Upper lobe of right lung (tissue), 1 donor: Measurements from ENCODE around the gene ENKUR. TPM values are rescaled to one million over a fixed set of nuclear protein-coding genes. Genes with fewer than 3 reads are reported as not detected.
"Not testable (repeated sequence)": the region's sequence is repeated elsewhere in the genome, so short reads cannot be mapped to it uniquely, and the experiment has no call there.

Source experiments
- ATAC-seq: fragments of 200-7000 bp; cut with Tn5 transposase; one replicate; pipeline ENCODE4 v1.9.1; 2020; ENCODE audit warnings: mild to moderate bottlenecking, moderate library complexity
- DNase-seq: peaks from one replicate; pipeline ENCODE4 v3.0.0-alpha.2; 2020
- H3K27ac ChIP-seq: fragments of 200-600 bp; one replicate; pipeline ENCODE4 v1.8.0; 2022
- H3K27me3 ChIP-seq: fragments of 200-600 bp; one replicate; pipeline ENCODE4 v1.8.0; 2022; ENCODE audit warnings: mild to moderate bottlenecking
- H3K36me3 ChIP-seq: fragments of 200-600 bp; one replicate; pipeline ENCODE4 v1.8.0; 2022
- H3K4me1 ChIP-seq: fragments of 200-600 bp; one replicate; pipeline ENCODE4 v1.8.0; 2022
- H3K4me3 ChIP-seq: fragments of 200-600 bp; one replicate; pipeline ENCODE4 v1.8.0; 2022; ENCODE audit warnings: mild to moderate bottlenecking
- H3K9me3 ChIP-seq: fragments of 200-600 bp; one replicate; pipeline ENCODE4 v1.8.0; 2022
- intact Hi-C: fragments of 100-400 bp; cut with DNase I; formaldehyde crosslinking; loops from one replicate; pipeline ENCODE4 v1.11.0; 2022
- total RNA-seq: library from RNA; stranded (reverse); fragmentation: NEBNext Ultra II Directional; extraction: Animal tissue kit (Norgen Biotek cat#: 25700); gene quantifications from one replicate; pipeline ENCODE4 v1.2.1, GENCODE V29; 2021
- TF ChIP-seq, protein P1 (sequence below): fragments of 200-600 bp; IDR thresholded peaks from one replicate; pipeline ENCODE4 v1.8.0; 2022; ENCODE audit warnings: antibody characterized with exemption
- donor health status: DM: no; HTN: yes; CAD: no; lungs with severe emphysema.

The ENKUR gene
- total RNA-seq, 1 donor from 2014 or later: 0.49 TPM

DNA sequence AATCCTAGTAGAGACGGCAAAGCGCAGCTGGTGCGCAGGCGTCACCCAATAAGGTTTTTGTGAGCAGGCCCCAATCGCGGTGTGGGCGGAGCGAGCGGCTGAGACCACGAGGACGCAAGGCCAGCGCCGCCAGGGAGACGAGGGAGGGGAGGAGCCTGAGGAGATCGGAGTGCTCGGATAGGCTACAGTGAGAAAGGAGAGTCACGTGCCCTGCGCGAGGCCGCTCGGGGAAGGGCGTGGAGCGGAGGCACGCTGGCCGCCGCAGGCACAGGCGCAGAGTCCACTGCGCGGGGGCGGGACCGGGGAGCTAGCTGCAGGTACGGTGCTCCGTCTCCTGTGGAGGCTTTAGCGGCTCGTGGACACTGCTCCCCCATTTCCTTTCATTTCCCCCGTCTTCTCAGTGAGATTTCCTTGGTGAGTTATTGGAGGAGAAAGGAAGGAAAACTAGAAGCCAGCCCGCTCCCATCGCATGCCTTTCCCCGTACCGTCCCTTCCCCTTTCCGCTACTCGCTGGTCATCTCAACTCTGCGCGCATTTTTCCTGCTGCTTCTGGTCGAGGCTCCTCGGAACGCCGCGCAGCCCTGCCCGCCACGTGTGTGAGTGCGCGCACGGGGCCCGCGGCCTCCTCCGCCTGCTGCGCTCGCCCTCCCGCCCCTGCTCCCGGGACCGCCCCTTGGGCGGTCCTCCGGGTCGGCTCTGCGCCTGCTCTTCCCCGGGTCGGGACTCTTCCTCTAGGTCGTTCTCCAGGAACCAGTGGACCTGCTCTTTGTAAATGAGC, 607 bp upstream of the ENKUR start, which contains the start of gene THNSL1:
Gene THNSL1, plus strand, starts transcription at position 237 of the 778 bp plus-strand sequence. CDS start 6,612 bp downstream, outside the sequence.
- intact Hi-C loops: no loop called here
- peaks cover 6% of the 10 kb centered on the region for H3K4me1 ChIP-seq
- H3K27ac ChIP-seq: peak within 1 kb of the TSS; percentile 91
- peak; percentile 99 for ATAC-seq
- TF ChIP-seq, protein P1, sequence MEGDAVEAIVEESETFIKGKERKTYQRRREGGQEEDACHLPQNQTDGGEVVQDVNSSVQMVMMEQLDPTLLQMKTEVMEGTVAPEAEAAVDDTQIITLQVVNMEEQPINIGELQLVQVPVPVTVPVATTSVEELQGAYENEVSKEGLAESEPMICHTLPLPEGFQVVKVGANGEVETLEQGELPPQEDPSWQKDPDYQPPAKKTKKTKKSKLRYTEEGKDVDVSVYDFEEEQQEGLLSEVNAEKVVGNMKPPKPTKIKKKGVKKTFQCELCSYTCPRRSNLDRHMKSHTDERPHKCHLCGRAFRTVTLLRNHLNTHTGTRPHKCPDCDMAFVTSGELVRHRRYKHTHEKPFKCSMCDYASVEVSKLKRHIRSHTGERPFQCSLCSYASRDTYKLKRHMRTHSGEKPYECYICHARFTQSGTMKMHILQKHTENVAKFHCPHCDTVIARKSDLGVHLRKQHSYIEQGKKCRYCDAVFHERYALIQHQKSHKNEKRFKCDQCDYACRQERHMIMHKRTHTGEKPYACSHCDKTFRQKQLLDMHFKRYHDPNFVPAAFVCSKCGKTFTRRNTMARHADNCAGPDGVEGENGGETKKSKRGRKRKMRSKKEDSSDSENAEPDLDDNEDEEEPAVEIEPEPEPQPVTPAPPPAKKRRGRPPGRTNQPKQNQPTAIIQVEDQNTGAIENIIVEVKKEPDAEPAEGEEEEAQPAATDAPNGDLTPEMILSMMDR: no peak
- H3K4me3 ChIP-seq: peak within 1 kb of the TSS; percentile 72
- H3K36me3 ChIP-seq: no peaks in the 10 kb centered on the region
- peak; percentile 100 for DNase-seq
- H3K27me3 ChIP-seq: no peaks in the 10 kb centered on the region
- H3K9me3 ChIP-seq: no peaks in the 10 kb centered on the region

DNA sequence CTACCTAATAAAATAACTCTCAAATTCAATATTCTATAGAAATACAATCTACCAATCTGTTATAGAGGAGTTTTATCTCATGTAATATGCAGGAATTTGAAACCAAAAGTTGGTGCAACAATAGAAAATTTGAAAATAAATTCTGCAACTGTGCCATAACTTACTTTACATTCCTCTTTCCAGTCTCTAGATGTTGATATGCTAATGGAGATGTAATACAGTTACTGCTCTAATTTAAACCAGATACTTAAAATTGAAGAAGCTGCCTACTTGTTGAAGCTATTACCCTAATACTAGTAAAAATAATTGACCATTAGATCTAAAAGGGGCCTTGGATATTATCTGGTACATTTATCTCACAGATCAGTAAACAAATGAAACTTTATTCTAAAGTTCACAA, 1.4 kb downstream of the ENKUR start:
- intact Hi-C loops: no loop called here
- ATAC-seq (no peak), DNase-seq (no peak)
- Histone ChIP-seq H3K4me1 (peaks cover 6% of the 10 kb centered on the region), H3K4me3 (no peak overlapping the region), H3K9me3 (no peaks in the 10 kb centered on the region), H3K27me3 (no peaks in the 10 kb centered on the region), H3K36me3 (no peaks in the 10 kb centered on the region), H3K27ac (no peak overlapping the region)
- TF ChIP-seq, protein P1: no peak

DNA sequence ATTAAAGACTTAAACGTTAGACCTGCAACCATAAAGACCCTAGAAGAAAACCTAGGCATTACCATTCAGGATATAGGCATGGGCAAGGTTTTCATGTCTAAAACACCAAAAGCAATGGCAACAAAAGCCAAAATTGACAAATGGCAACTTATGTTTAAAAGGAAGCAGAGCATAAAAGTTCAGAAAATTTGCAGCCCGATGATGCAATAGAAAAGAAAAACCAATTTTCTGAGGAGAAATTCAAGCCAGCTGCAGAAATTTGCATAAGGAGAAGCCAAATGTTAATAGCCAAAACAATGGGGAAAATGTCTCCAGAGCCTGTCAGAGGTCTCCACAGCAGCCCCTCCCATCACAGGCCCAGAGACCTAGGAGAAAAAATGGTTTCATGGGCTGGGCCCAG, 4.4 kb downstream of the ENKUR start:
- H3K4me1 ChIP-seq, H3K27ac ChIP-seq, H3K27me3 ChIP-seq, DNase-seq, H3K4me3 ChIP-seq, ATAC-seq, intact Hi-C loops, H3K36me3 ChIP-seq, H3K9me3 ChIP-seq: not testable (repeated sequence)

DNA sequence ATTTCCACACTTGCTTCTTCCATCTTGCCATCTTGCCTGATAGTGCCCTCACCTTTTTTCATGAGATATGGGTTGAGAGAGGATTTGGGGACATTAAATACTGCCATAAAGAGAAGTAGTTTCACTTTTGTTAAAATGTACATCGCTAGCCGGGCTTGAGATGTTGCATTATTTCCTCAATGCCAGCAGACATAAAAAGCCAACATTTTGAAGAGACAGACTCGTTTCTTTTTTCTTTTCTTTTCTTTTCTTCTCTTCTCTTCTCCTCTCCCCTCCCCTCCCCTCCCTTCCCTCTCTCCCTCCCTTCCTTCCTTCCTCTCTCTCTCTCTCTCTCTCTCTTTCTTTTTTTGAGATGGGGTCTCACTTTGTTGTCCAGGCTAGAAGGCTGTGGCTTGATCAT, 17.9 kb downstream of the ENKUR start:
- TF ChIP-seq, protein P1: no peak
- Histone ChIP-seq H3K27ac (no peak overlapping the region), H3K27me3 (no peaks in the 10 kb centered on the region), H3K4me1 (no peaks in the 10 kb centered on the region), H3K4me3 (no peak overlapping the region), H3K36me3 (no peaks in the 10 kb centered on the region), H3K9me3 (no peaks in the 10 kb centered on the region)
- DNase-seq (no peak), ATAC-seq (no peak)
- intact Hi-C loops: no loop called here

DNA sequence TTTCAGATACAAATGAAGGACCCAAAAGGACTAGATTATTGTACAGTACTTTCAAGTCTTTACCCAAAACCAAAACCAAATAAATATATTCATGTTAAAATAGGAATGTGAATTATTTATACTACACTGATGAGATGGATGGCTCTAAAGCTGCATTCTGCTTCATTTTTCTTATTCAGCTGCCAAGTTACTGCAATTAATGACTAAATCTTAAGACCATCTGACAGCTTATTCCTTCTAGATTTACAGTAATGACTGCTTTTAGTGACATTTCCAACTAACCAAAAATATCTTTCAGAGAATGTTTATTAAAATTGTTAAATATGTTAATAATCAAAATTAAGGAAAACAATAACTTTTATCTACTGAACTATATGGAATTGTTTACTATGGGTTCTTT, 20.9 kb downstream of the ENKUR start:
- no peaks in the 10 kb centered on the region for H3K9me3 ChIP-seq
- no peak overlapping the region for H3K4me3 ChIP-seq
- intact Hi-C loops: no loop called here
- TF ChIP-seq, protein P1: no peak
- ATAC-seq: no peak
- DNase-seq: no peak
- no peaks in the 10 kb centered on the region for H3K27me3 ChIP-seq
- H3K27ac ChIP-seq: no peak overlapping the region
- H3K36me3 ChIP-seq: no peaks in the 10 kb centered on the region
- H3K4me1 ChIP-seq: no peaks in the 10 kb centered on the region

DNA sequence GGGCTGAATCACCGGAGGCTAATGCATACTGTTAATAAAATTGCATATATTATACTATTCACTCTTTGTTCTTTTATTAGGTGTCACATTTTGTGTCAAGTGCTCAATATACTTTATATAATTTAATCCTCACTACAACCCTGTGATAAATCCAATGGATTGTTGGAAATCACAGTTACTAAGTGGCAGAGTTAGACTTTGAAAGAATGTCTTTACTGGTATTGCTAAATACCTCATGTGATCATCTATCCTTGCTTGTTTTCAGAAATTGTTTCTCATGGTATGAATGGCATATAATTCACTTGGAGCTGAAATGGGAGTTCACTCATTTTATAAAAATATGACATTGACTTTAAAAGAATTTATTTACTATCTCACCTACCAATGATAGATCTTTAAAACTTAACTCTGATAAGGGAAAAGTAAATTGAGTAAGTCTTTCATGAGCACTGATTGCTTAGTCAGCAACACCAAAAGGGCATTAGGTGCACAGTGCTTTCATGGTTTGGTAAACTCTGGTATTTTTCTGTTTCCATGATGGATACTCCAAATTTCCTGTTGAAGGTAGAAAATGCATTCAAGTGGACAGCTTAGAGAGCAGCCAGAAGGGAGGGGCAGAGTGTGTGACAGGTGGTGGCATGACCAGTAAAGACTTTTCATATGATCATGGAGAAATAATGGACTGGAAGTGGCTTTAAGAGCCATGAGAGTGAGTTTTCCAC, 22.6 kb downstream of the ENKUR start:
- Histone ChIP-seq H3K4me3 (no peak overlapping the region), H3K4me1 (no peaks in the 10 kb centered on the region), H3K36me3 (no peaks in the 10 kb centered on the region), H3K27me3 (no peaks in the 10 kb centered on the region), H3K27ac (no peak overlapping the region), H3K9me3 (no peaks in the 10 kb centered on the region)
- DNase-seq (no peak), ATAC-seq (no peak)
- TF ChIP-seq, protein P1: no peak
- intact Hi-C loops: no loop called here
